ENCODE measurements around the gene PLEKHA7. TPM values are rescaled to one million over a fixed set of nuclear protein-coding genes. Genes with fewer than 3 reads are reported as not detected.

Gene PLEKHA7
- total RNA-seq, 1 experiment from 2014 or later = 7.2 TPM

- no peak for TF ChIP-seq ZFX (IDR thresholded peaks at IDR 0.05)
- TF ChIP-seq, protein P1, sequence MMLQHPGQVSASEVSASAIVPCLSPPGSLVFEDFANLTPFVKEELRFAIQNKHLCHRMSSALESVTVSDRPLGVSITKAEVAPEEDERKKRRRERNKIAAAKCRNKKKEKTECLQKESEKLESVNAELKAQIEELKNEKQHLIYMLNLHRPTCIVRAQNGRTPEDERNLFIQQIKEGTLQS (IDR thresholded peaks at IDR 0.05) = no peak
- no peak for TF ChIP-seq SRF (IDR thresholded peaks at IDR 0.05; ENCODE audit: low read depth)
- no peak for TF ChIP-seq ZBTB33 (IDR thresholded peaks at IDR 0.05; ENCODE audit: extremely low read depth, insufficient replicate concordance, low read length)
- TF ChIP-seq SIN3A (IDR thresholded peaks at IDR 0.05; ENCODE audit: low read depth) = no peak
- no peak for TF ChIP-seq RAD21 (IDR thresholded peaks at IDR 0.05; ENCODE audit: low read depth)
- no peak for TF ChIP-seq TCF7L2 (IDR thresholded peaks at IDR 0.05; ENCODE audit: borderline replicate concordance, extremely low read depth, insufficient read depth, insufficient read length)
Observed at GRCh38 chr11:16764888-16765287, 249.3 kb downstream of the PLEKHA7 start (continued).

- Histone ChIP-seq H3K4me3 (replicated peaks in 1 of 2; ENCODE audit: low read depth in 1 of 2, low read length in 2 of 2) (no peak overlapping the region), H2AFZ (ENCODE audit: low read depth, low read length, poor library complexity, severe bottlenecking) (no peak overlapping the region), H3K27ac (ENCODE audit: low read depth, low read length) (no peak overlapping the region), H3K9me2 (ENCODE audit: insufficient read depth) (no peaks in the 10 kb centered on the region), H3K79me2 (ENCODE audit: insufficient read depth, low read length) (no peaks in the 10 kb centered on the region), H3K9me3 (ENCODE audit: control insufficient read depth in 1 of 2, insufficient read depth in 1 of 2, low read depth in 1 of 2, low read length in 2 of 2) (no peaks in the 10 kb centered on the region), H3K36me3 (ENCODE audit: control insufficient read depth in 1 of 2, insufficient read depth in 2 of 2, low read length in 2 of 2) (no peaks in the 10 kb centered on the region), H4K20me1 (ENCODE audit: insufficient read depth) (no peaks in the 10 kb centered on the region), H3K9ac (ENCODE audit: low read length) (no peak overlapping the region), H3K4me1 (ENCODE audit: control insufficient read depth in 1 of 2, insufficient read depth in 2 of 2, low read length in 2 of 2) (no peaks in the 10 kb centered on the region), H3K27me3 (ENCODE audit: insufficient read depth, low read length) (peaks cover 4% of the 10 kb centered on the region; the same call in 1 of the 2 replicates), H3K4me2 (ENCODE audit: low read length) (no peak overlapping the region)
- ChIA-PET RAD21 (ENCODE audit: low non-redundant PET in 1 of 2, low total read pairs in 2 of 2, uncharacterized antibody in 2 of 2, unreplicated experiment in 2 of 2) (no interaction called here), POLR2A (no interaction called here), CTCF (no interaction called here)
- DNase-seq (ENCODE audit: low read depth, low spot score) = no peak
- no peak for TF ChIP-seq EZH2phosphoT487 (IDR thresholded peaks at IDR 0.05; ENCODE audit: borderline replicate concordance)
- TF ChIP-seq ZBTB33 (IDR thresholded peaks at IDR 0.05; ENCODE audit: extremely low read depth, insufficient replicate concordance, low read length) = no peak
- TF ChIP-seq POLR2A (IDR thresholded peaks at IDR 0.05; ENCODE audit: borderline replicate concordance, extremely low read depth, insufficient read depth, insufficient read length) = no peak
- no peak for TF ChIP-seq ZFX (IDR thresholded peaks at IDR 0.05)
- no peak for TF ChIP-seq SRF (IDR thresholded peaks at IDR 0.05; ENCODE audit: low read depth)
- no peak for TF ChIP-seq FOSL1 (IDR thresholded peaks at IDR 0.05; ENCODE audit: low read depth)
- TF ChIP-seq YY1 (IDR thresholded peaks at IDR 0.05; ENCODE audit: extremely low read depth, insufficient replicate concordance, low read depth, low read length) = no peak
- no peak for ATAC-seq
- no TSS peak for BruUV-seq (replicated peaks)
- intact Hi-C loops (cut with micrococcal nuclease) = no loop called here
Observed at GRCh38 chr11:16763746-16764145, 250.5 kb downstream of the PLEKHA7 start.
